ENCODE results near the gene MAML2.

GRCh38 chr11:96284917-96285316 lies 58.1 kb downstream of the MAML2 start:
- no peak for TF ChIP-seq CTCF (IDR thresholded peaks at IDR 0.05)
- no peak for TF ChIP-seq ZFX (IDR thresholded peaks at IDR 0.05; ENCODE audit: borderline replicate concordance)

Measured in 22Rv1 (cell line).